Lower leg skin (tissue), 3 donors: ENCODE data around the gene EFCAB5.

Experiments
- CTCF ChIP-seq, 3 donors: fragments of 450-650 bp; IDR thresholded peaks; one replicate each; pipeline ENCODE4 v1.5.1; 2016; ENCODE audit warnings: antibody characterized with exemption in 3 of 3, mild to moderate bottlenecking in 3 of 3, moderate library complexity in 2 of 3
- POLR2A ChIP-seq, 2 donors: fragments of 450-650 bp; IDR thresholded peaks; one replicate each; pipeline ENCODE4 v1.6.1; 2016 to 2017; ENCODE audit warnings: antibody characterized with exemption in 2 of 2, mild to moderate bottlenecking in 1 of 2, moderate library complexity in 1 of 2

- no peak for TF ChIP-seq CTCF (IDR thresholded peaks at IDR 0.05)
- no peak for TF ChIP-seq POLR2A (IDR thresholded peaks at IDR 0.05)
Measured at GRCh38 chr17:29905879-29906167, 35.6 kb upstream of the EFCAB5 start.
